HepG2 (cell line): ENCODE data around the gene KLHL12. TPM values are rescaled to one million over a fixed set of nuclear protein-coding genes. Genes with fewer than 3 reads are reported as not detected.
"Not testable (repeated sequence)": the region's sequence is repeated elsewhere in the genome, so short reads cannot be mapped to it uniquely, and the experiment has no call there.

Experiments used
- ATAC-seq: fragments of 200-7000 bp; cut with Tn5 transposase; 3 replicates; pipeline ENCODE4 v1.9.1; 2020; ENCODE audit warnings: mild to moderate bottlenecking, moderate library complexity
- BruUV-seq: library from RNA; stranded (reverse); fragments of 400-500 nt; replicated peaks from 2 replicates; lab custom pipeline; 2021; lab: Mats Ljungman, UMichigan
- CTCF ChIA-PET: fragments of 300-600 bp; formaldehyde crosslinking; extraction: SDS; loops from one replicate; lab custom pipeline; 2021; ENCODE audit warnings: low total read pairs, inconsistent platforms, low intra/inter-chr PET ratio; lab: Yijun Ruan, JAX
- POLR2A ChIA-PET: fragments of 350-600 bp; sonication (Branson Sonifier 250); formaldehyde crosslinking; loops from one replicate; lab custom pipeline; 2020; ENCODE audit warnings: antibody characterized with exemption, inconsistent platforms; lab: Yijun Ruan, JAX
- DNase-seq: peaks from one replicate; pipeline ENCODE4 v3.0.0-alpha.2; 2015; ENCODE audit warnings: low spot score
- FAIRE-seq: peaks from 3 replicates; lab custom pipeline; 2011; peaks lifted over from hg19 to GRCh38; lab: Jason Lieb, UNC
- H2AFZ ChIP-seq: one replicate; pipeline ENCODE4 v1.6.1; 2011; ENCODE audit warnings: low read length, inconsistent platforms
- H3K27ac ChIP-seq: fragments of 300-600 bp; 3 replicates; pipeline ENCODE4 v1.8.0; 2011; ENCODE audit warnings: mixed run types, mild to moderate bottlenecking, mixed read lengths, low read length, inconsistent platforms; ENCODE audit not compliant: insufficient read depth; ENCODE audit errors: extremely low read length
- H3K27me3 ChIP-seq, 2 experiments: fragments of 200-600 bp in 1 of 2; 2 replicates in 1 of 2; 3 replicates in 1 of 2; pipeline versions ENCODE4 v1.6.0 to v1.8.0; 2011; ENCODE audit warnings: low read length in 2 of 2, mild to moderate bottlenecking in 2 of 2, moderate library complexity in 2 of 2, inconsistent platforms in 1 of 2; ENCODE audit not compliant: insufficient read depth in 2 of 2, control insufficient read depth in 1 of 2
- H3K36me3 ChIP-seq, 2 experiments: fragments of 200-600 bp in 1 of 2; replicated peaks in 1 of 2; 2 replicates in 1 of 2; 3 replicates in 1 of 2; pipeline versions ENCODE4 v1.5.1 to v1.8.0; 2011; ENCODE audit warnings: low read length in 2 of 2, inconsistent platforms in 1 of 2; ENCODE audit not compliant: insufficient read depth in 2 of 2, control insufficient read depth in 1 of 2
- H3K4me1 ChIP-seq: 2 replicates; pipeline ENCODE4 v1.5.1; 2012; ENCODE audit warnings: low read length, inconsistent platforms; ENCODE audit not compliant: insufficient read depth
- H3K4me2 ChIP-seq: 2 replicates; pipeline ENCODE4 v1.6.0; 2011; ENCODE audit warnings: low read depth, low read length, inconsistent platforms
- H3K4me3 ChIP-seq, 3 experiments: fragments of 200-600 bp in 1 of 3; sonication (generic), shearing (Covaris generic) in 1 of 3; replicated peaks in 1 of 3; 2 replicates each; pipeline ENCODE4 v1.5.1; 2011 to 2016; ENCODE audit warnings: low read length in 3 of 3, inconsistent platforms in 2 of 3, low read depth in 2 of 3, mild to moderate bottlenecking in 2 of 3, control low read depth in 1 of 3, mixed read lengths in 1 of 3; ENCODE audit not compliant: insufficient read depth in 1 of 3
- H3K79me2 ChIP-seq: one replicate; pipeline ENCODE4 v1.6.1; 2011; ENCODE audit warnings: low read length, inconsistent platforms; ENCODE audit not compliant: insufficient read depth
- H3K9ac ChIP-seq: 2 replicates; pipeline ENCODE4 v1.6.0; 2011; ENCODE audit warnings: mild to moderate bottlenecking, low read depth, low read length, inconsistent platforms; ENCODE audit not compliant: insufficient read depth
- H3K9me3 ChIP-seq: 2 replicates; pipeline ENCODE4 v1.5.1; 2012; ENCODE audit warnings: mild to moderate bottlenecking, low read length
- H4K20me1 ChIP-seq: 2 replicates; pipeline ENCODE4 v1.6.0; 2011; ENCODE audit warnings: inconsistent platforms, mild to moderate bottlenecking, low read length, moderate library complexity; ENCODE audit not compliant: insufficient read depth
- ADNP ChIP-seq: sonication (generic); formaldehyde crosslinking; IDR thresholded peaks from 2 replicates; pipeline ENCODE4 v1.4.0; 2020; ENCODE audit warnings: missing genetic modification reagents
- CBFB ChIP-seq: sonication (generic); formaldehyde crosslinking; IDR thresholded peaks from 2 replicates; pipeline ENCODE4 v1.4.0; 2020; ENCODE audit warnings: missing genetic modification reagents
- KAT2B ChIP-seq: fragments of 150-350 bp; IDR thresholded peaks from 2 replicates; pipeline ENCODE4 v1.6.1; 2014; ENCODE audit warnings: low read depth, low read length, borderline replicate concordance
- KMT2B ChIP-seq: IDR thresholded peaks from 2 replicates; pipeline ENCODE4 v1.6.1; 2016; ENCODE audit warnings: missing genetic modification reagents, missing compliant biosample characterization
- PHF20 ChIP-seq: sonication (generic); formaldehyde crosslinking; IDR thresholded peaks from 2 replicates; pipeline ENCODE4 v1.5.0; 2020; ENCODE audit warnings: mild to moderate bottlenecking, missing genetic modification reagents
- RFXANK ChIP-seq: IDR thresholded peaks from 2 replicates; pipeline ENCODE4 v1.6.1; 2016
- ZBTB40 ChIP-seq, 2 experiments: fragments of 450-650 bp in 1 of 2; sonication (generic) in 1 of 2; formaldehyde crosslinking in 1 of 2; IDR thresholded peaks; 2 replicates each; pipeline versions ENCODE4 v1.6.1 to v1.8.0; 2016 to 2022; ENCODE audit warnings: antibody characterized with exemption in 1 of 2, mild to moderate bottlenecking in 1 of 2, missing genetic modification reagents in 1 of 2
- ZNF337 ChIP-seq: sonication (generic); formaldehyde crosslinking; IDR thresholded peaks from 2 replicates; pipeline ENCODE4 v1.5.1; 2020; ENCODE audit warnings: missing genetic modification reagents, low read depth, mild to moderate bottlenecking, borderline replicate concordance
- ZNF790 ChIP-seq: sonication (generic); formaldehyde crosslinking; IDR thresholded peaks from 2 replicates; pipeline ENCODE4 v1.8.0; 2022; ENCODE audit warnings: missing genetic modification reagents, mild to moderate bottlenecking, borderline replicate concordance
- ZSCAN20 ChIP-seq: sonication (generic); formaldehyde crosslinking; IDR thresholded peaks from 2 replicates; pipeline ENCODE4 v1.4.0; 2020; ENCODE audit warnings: missing genetic modification reagents, mild to moderate bottlenecking, borderline replicate concordance
- WGBS: methylation state at CpG from one replicate; pipeline ENCODE4 v1.1.6; 2017; ENCODE audit warnings: low lambda C conversion rate; 5-methylcytosine and 5-hydroxymethylcytosine counted together
- in situ Hi-C: cut with HindIII; loops from 2 replicates; pipeline ENCODE4 v1.10.0; 2017; ENCODE audit warnings: low pct_unique_long_range_greater_than_20kb; ENCODE audit not compliant: extremely low pct_ligation_motif_present
- intact Hi-C: fragments of 100-400 bp; cut with micrococcal nuclease; formaldehyde crosslinking; loops from one replicate; pipeline ENCODE4 v1.10.0; 2022; ENCODE audit not compliant: unreplicated experiment
- polyA plus RNA-seq, 8 experiments: library from polyadenylated mRNA; depleted of rRNA in 3 of 8; stranded (reverse) in 7 of 8; unstranded in 1 of 8; fragments of >200 nt; fragmentation: Illumina TruSeq in 4 of 8; extraction: Trizol in 4 of 8; gene quantifications; 2 replicates each; pipeline versions ENCODE4 v1.2.1 to v1.2.3, GENCODE V29; 2011 to 2016; ENCODE audit warnings: low read depth in 4 of 8, missing spikeins in 1 of 8, mixed read lengths in 1 of 8; ENCODE audit not compliant: insufficient read depth in 1 of 8
- total RNA-seq, 5 experiments: library from RNA; depleted of rRNA; stranded (reverse); fragments of >200 nt; fragmentation: Illumina TruSeq; extraction: Trizol; gene quantifications; 2 replicates each; pipeline ENCODE4 v1.2.3, GENCODE V29; 2016; ENCODE audit warnings: low read depth in 1 of 5
- TF ChIP-seq, protein P1 (sequence below): sonication (generic); formaldehyde crosslinking; IDR thresholded peaks from 2 replicates; pipeline ENCODE4 v1.4.0; 2020; ENCODE audit warnings: mild to moderate bottlenecking, low read depth, missing genetic modification reagents
- TF ChIP-seq, protein P2 (sequence below): sonication (generic); IDR thresholded peaks from 2 replicates; pipeline ENCODE4 v1.6.1; 2016; ENCODE audit warnings: low read depth, borderline replicate concordance

Gene KLHL12
- total and polyA plus RNA-seq, 2 of the 13 experiments (the other 11 are each of a cell fraction or from before 2014, with no cell fraction given), result 19.2 to 25.2 TPM

DNA sequence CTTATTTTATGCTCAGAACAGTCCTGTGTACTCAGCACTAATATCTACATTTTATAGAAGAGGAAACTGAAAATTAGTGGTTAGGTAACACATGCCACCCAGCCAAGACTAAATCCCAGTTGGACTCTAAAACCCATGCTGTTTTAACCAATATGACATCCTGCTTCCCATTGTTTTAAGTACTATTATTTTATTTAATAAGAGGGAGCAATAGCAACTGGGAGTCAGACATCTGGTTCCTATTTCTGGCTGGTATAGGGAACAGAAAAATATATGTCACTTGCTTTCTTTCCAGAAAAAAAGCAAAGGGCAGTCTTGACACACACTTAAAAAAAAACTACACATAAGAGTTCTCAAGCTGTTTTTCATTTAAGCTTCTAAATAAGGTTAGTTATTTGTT is 11.9 kb downstream of the KLHL12 start (continued):
- no peak for TF ChIP-seq ZBTB40 (IDR thresholded peaks at IDR 0.05)
- no peak for TF ChIP-seq ZBTB40 (CRISPR knock-in tag; IDR thresholded peaks at IDR 0.05)
- TF ChIP-seq, protein P1, sequence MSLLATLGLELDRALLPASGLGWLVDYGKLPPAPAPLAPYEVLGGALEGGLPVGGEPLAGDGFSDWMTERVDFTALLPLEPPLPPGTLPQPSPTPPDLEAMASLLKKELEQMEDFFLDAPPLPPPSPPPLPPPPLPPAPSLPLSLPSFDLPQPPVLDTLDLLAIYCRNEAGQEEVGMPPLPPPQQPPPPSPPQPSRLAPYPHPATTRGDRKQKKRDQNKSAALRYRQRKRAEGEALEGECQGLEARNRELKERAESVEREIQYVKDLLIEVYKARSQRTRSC, result no peak
- no peak for TF ChIP-seq ZNF790 (CRISPR knock-in tag)
- TF ChIP-seq PHF20 (CRISPR knock-in tag), result no peak
- TF ChIP-seq ADNP (CRISPR knock-in tag), result no peak
- no peak for TF ChIP-seq KAT2B
- no peak for TF ChIP-seq RFXANK (CRISPR knock-in tag)
- TF ChIP-seq, protein P2, sequence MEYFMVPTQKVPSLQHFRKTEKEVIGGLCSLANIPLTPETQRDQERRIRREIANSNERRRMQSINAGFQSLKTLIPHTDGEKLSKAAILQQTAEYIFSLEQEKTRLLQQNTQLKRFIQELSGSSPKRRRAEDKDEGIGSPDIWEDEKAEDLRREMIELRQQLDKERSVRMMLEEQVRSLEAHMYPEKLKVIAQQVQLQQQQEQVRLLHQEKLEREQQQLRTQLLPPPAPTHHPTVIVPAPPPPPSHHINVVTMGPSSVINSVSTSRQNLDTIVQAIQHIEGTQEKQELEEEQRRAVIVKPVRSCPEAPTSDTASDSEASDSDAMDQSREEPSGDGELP, result no peak
- no peak for TF ChIP-seq ZNF337 (CRISPR knock-in tag)
- TF ChIP-seq CBFB (CRISPR knock-in tag), result no peak
- no peak for TF ChIP-seq KMT2B
- no peak for TF ChIP-seq ZSCAN20 (CRISPR knock-in tag)

GRCh38 chr1:202912476-202912875 is 14.6 kb downstream of the KLHL12 start:
- H3K36me3 ChIP-seq, result peaks cover 12 to 53% of the 10 kb centered on the region in 2 experiments
- not testable (repeated sequence) for ATAC-seq

More at GRCh38 chr1:202912476-202912875, 14.6 kb downstream of the KLHL12 start:
- H3K4me2 ChIP-seq, H3K27ac ChIP-seq, H3K4me1 ChIP-seq, FAIRE-seq, H3K79me2 ChIP-seq, H3K9ac ChIP-seq, POLR2A ChIA-PET, in situ Hi-C loops, CTCF ChIA-PET, H3K9me3 ChIP-seq, BruUV-seq, H3K27me3 ChIP-seq, H2AFZ ChIP-seq, DNase-seq, H4K20me1 ChIP-seq, H3K4me3 ChIP-seq, intact Hi-C loops: not testable (repeated sequence)
- WGBS, result 93% methylated on average over 4 of the region's 4 CpGs
